ENCODE measurements around the gene ROCK1.

DNA sequence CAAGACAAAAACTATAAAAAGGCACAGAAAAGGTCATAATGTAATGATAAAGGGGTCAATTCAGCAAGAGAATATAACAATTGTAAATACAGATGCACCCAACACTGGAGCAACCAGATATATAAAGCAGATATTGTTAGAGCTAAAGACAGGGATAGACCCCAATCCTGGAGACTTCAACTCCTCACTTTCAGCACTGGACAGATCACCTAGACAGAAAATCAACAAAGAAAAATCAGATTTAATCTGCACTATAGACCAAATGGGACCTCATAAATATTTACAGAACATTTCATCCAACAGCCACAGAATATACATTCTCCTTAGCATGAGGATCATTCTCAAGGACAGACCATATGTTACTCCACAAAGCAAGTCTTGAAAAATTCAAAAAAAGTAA is 114.2 kb downstream of the ROCK1 start:
- TF ChIP-seq POLR2AphosphoS5 (IDR thresholded peaks at IDR 0.05): no peak
- TF ChIP-seq, protein P1, sequence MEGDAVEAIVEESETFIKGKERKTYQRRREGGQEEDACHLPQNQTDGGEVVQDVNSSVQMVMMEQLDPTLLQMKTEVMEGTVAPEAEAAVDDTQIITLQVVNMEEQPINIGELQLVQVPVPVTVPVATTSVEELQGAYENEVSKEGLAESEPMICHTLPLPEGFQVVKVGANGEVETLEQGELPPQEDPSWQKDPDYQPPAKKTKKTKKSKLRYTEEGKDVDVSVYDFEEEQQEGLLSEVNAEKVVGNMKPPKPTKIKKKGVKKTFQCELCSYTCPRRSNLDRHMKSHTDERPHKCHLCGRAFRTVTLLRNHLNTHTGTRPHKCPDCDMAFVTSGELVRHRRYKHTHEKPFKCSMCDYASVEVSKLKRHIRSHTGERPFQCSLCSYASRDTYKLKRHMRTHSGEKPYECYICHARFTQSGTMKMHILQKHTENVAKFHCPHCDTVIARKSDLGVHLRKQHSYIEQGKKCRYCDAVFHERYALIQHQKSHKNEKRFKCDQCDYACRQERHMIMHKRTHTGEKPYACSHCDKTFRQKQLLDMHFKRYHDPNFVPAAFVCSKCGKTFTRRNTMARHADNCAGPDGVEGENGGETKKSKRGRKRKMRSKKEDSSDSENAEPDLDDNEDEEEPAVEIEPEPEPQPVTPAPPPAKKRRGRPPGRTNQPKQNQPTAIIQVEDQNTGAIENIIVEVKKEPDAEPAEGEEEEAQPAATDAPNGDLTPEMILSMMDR (IDR thresholded peaks at IDR 0.05): no peak
- TF ChIP-seq EP300 (IDR thresholded peaks at IDR 0.05): no peak
